Activated CD4-positive, alpha-beta memory T cell treated with anti-CD3 and anti-CD28 coated beads, Interleukin-2, amount 10 ng/mL, durations not matched to agents 7 days and 5 days (primary cell): Measurements from ENCODE around the gene ALOXE3. TPM values are rescaled to one million over a fixed set of nuclear protein-coding genes. Genes with fewer than 3 reads are reported as not detected.
"Not testable (repeated sequence)": the region's sequence is repeated elsewhere in the genome, so short reads cannot be mapped to it uniquely, and the experiment has no call there.

Experiments used
- CTCF ChIA-PET: fragments of 350-600 bp; sonication (Branson Sonifier 250); formaldehyde crosslinking; loops from one replicate; lab custom pipeline; 2021; ENCODE audit warnings: antibody characterized with exemption, inconsistent platforms; lab: Charles Lee
- POLR2A ChIA-PET: fragments of 350-600 bp; sonication (Branson Sonifier 250); formaldehyde crosslinking; loops from one replicate; lab custom pipeline; 2021; ENCODE audit warnings: antibody characterized with exemption; lab: Charles Lee
- DNase-seq: peaks from one replicate; pipeline ENCODE4 v3.0.0-alpha.2; 2020
- H3K27ac Mint-ChIP-seq: one replicate; pipeline ENCODE4 v1.8.0; 2021; ENCODE audit warnings: mild to moderate bottlenecking, mixed read lengths
- H3K27me3 Mint-ChIP-seq: one replicate; pipeline ENCODE4 v1.8.0; 2021; ENCODE audit warnings: mixed read lengths
- H3K36me3 Mint-ChIP-seq: one replicate; pipeline ENCODE4 v1.8.0; 2021; ENCODE audit warnings: low read depth, mixed read lengths
- H3K4me1 Mint-ChIP-seq: one replicate; pipeline ENCODE4 v1.8.0; 2021; ENCODE audit warnings: mixed read lengths
- H3K4me3 Mint-ChIP-seq: one replicate; pipeline ENCODE4 v1.8.0; 2021; ENCODE audit warnings: mild to moderate bottlenecking, mixed read lengths
- H3K9me3 Mint-ChIP-seq: one replicate; pipeline ENCODE4 v1.8.0; 2021; ENCODE audit warnings: mixed read lengths
- total RNA-seq, 2 experiments: library from RNA; stranded (reverse); gene quantifications; one replicate each; pipeline ENCODE4 v1.2.3, GENCODE V29; 2021

The ALOXE3 gene
- total RNA-seq, 2 experiments from 2014 or later: not detected

DNA sequence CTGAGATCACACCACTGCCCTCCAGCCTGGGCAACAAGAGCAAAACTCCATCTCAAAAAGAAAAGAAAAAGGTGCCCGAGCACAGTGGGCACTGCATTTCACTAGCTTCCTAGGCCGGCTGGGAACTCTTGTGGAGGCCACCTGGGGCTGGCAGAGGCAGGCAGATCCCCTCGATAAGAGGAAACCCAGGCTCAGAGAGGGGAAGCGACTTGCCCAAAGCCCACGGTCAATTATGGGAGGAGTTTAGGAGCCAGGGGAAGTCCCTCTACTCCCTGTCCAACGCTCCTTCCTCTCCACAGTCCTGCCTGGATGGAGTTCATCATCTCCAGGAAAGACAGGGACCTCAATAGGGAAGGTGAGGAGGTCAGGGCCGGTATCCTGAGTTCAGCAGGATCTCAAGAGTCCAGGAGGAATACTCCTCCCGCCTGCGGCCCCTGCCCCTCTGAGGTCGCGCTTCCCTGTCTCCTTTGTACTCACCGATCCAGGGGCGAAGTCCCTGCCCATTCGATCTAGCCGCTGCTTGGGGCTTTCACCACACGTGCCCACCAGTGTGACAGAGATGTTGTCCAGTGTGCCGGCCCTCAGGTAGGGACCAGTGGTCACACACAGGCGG lies 841 bp downstream of the ALOXE3 start:
- Mint-ChIP-seq H3K36me3 (peaks cover 9% of the 10 kb centered on the region), H3K4me1 (peaks cover 43% of the 10 kb centered on the region), H3K4me3 (peak overlapping the region; percentile 80), H3K9me3 (no peaks in the 10 kb centered on the region), H3K27me3 (peaks cover 58% of the 10 kb centered on the region), H3K27ac (no peak overlapping the region)
- POLR2A ChIA-PET: interaction anchor here (0.7 to 3.5 kb wide), 6 partner anchors 13 to 130 kb away, joined by 3 to 49 read pairs (median 18); partner anchors contain the start of genes BORCS6, CTC1 and PFAS
- CTCF ChIA-PET: interaction anchor here (1.4 to 4.0 kb wide), 7 partner anchors 8 to 57 kb away, joined by 4 to 68 read pairs (median 9); no protein-coding TSS in a partner anchor
- no peak for DNase-seq

DNA sequence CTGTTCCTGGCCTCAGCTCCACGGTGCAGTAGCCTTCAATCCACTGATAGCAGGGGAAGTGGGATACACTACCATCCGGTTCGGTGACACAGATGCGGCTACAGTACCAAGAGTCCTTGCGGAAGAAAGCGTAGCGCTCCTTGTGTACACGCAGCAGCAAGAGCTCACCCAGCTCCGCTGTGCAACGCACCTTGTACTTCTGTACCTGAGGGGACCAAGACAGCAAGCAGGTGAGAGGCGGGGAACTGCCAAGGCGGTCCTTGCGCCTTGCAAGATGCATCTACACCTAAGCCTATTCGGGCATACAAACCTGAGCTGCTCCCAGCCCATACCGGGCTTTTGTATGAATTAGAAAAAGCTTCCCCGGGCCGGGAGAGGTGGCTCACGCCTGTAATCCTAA lies 1.5 kb downstream of the ALOXE3 start:
- POLR2A ChIA-PET: interaction anchor here (0.7 to 1.6 kb wide), 2 partner anchors 12 to 57 kb away, joined by 3 to 4 read pairs; no protein-coding TSS in a partner anchor

DNA sequence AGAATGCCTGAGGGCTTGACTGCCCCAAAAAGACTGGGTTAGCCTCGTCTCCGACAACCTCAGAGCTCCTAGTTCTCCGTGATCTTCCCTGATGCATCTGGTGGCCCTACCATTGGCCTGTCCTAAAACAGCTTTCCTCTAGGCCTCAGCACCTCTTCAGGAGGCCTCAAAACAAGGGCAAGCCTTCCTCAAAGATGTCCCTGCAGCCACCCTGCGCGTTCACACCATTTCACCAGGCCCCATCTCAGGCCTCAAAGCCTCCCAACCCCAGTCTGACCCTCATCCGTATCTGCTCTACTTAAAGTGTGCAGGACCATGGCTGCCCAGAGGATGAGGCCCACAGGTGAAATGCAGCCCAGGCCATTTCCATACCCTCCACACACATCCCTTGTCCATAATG lies 7.4 kb downstream of the ALOXE3 start:
- no peak for DNase-seq
- Mint-ChIP-seq H3K27ac (no peak overlapping the region), H3K9me3 (no peaks in the 10 kb centered on the region), H3K4me3 (no peak overlapping the region), H3K27me3 (peaks cover 40% of the 10 kb centered on the region), H3K36me3 (no peaks in the 10 kb centered on the region), H3K4me1 (peaks cover 12% of the 10 kb centered on the region)
- CTCF ChIA-PET: interaction anchor here (0.5 to 7.7 kb wide), 17 partner anchors 8 to 83 kb away, joined by 3 to 67 read pairs (median 6); partner anchors contain the start of genes ALOXE3 and HES7
- POLR2A ChIA-PET: interaction anchor here (1.0 to 2.5 kb wide), 5 partner anchors 9 to 100 kb away, joined by 3 to 9 read pairs (median 5); partner anchors contain the start of gene AURKB

More for the DNA sequence above, 1.5 kb downstream of the ALOXE3 start:
- CTCF ChIA-PET: interaction anchor here (1.0 to 4.0 kb wide), 5 partner anchors 23 to 56 kb away, joined by 3 to 68 read pairs (median 5); no protein-coding TSS in a partner anchor
- H3K27me3 Mint-ChIP-seq: peaks cover 59% of the 10 kb centered on the region
- no peak for DNase-seq
- no peak overlapping the region for H3K27ac Mint-ChIP-seq
- peaks cover 39% of the 10 kb centered on the region for H3K4me1 Mint-ChIP-seq
- H3K9me3 Mint-ChIP-seq: no peaks in the 10 kb centered on the region
- no peak overlapping the region for H3K4me3 Mint-ChIP-seq
- H3K36me3 Mint-ChIP-seq: peaks cover 9% of the 10 kb centered on the region

DNA sequence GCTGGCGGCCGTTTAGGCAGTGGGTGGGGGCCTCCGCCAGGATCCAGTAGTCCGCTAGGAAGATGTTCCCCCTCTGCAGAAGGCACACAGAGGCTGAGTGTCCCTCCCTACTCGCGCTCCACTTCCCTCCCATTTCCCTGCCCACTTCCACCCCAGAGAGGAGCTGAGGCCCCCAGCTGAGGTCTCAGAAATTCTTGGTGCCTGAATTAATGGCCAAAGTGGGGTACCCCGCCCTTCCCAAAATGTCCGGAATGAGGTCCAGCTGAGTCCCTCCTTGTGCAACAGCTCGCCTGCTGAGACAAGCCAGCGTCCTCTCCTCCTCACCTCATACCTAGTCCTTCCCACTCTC lies 7.9 kb downstream of the ALOXE3 start:
- H3K36me3 Mint-ChIP-seq: no peaks in the 10 kb centered on the region
- no peak overlapping the region for H3K4me3 Mint-ChIP-seq
- ChIA-PET CTCF (interaction anchor here (0.5 to 7.7 kb wide), 20 partner anchors 9 to 247 kb away, joined by 3 to 67 read pairs (median 4); partner anchors contain the start of genes ALOXE3 and HES7), POLR2A (interaction anchor here (1.0 to 2.5 kb wide), 6 partner anchors 9 to 100 kb away, joined by 3 to 9 read pairs (median 4); partner anchors contain the start of gene AURKB)
- DNase-seq: no peak
- H3K27ac Mint-ChIP-seq: no peak overlapping the region
- no peaks in the 10 kb centered on the region for H3K9me3 Mint-ChIP-seq
- peaks cover 35% of the 10 kb centered on the region for H3K27me3 Mint-ChIP-seq
- H3K4me1 Mint-ChIP-seq: peaks cover 13% of the 10 kb centered on the region

DNA sequence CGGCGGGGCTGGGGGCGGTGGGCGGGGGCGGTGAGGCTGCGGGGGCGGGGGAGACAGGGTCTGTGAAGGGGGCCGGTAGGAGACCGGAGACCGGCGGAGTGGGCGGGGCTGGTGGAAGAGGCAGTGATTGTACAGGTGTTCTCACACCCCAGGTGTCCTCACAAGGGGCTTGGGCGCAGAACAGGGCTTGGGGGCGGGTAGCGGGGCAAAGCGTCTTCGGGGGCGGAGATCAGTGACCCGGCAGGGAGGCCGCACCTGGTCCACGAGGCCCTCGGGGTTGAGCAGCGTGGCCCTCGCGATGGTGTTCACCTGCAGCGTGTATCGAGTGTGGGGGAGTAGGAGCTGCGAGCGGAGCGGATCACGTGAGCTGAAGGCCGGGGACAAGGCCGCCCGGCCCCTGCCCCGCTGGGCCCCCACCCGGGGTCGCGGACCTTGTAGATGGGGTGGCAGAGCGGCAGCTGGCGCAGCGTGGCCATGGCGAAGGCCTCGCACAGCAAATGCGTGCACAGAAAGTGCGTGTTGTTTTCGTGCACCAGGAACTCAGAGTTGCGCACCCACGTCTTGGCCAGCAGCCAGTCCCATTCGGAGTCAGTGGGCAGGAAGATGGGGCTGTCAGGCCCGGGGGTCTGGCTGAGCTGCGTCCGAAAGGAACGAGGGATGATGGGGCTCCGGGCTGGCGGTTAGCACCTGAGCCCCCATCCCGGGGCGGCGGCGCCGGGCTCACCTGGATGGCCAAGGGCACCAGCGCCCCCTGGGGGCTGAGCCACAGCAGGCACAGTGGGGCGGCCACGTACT lies 8.5 kb downstream of the ALOXE3 start:
- Mint-ChIP-seq H3K36me3 (no peaks in the 10 kb centered on the region), H3K27me3 (peaks cover 34% of the 10 kb centered on the region), H3K4me3 (peak overlapping the region; percentile 37), H3K27ac (no peak overlapping the region), H3K4me1 (peaks cover 16% of the 10 kb centered on the region), H3K9me3 (no peaks in the 10 kb centered on the region)
- DNase-seq: peak; percentile 80
- POLR2A ChIA-PET: interaction anchor here (1.0 to 2.5 kb wide), 6 partner anchors 10 to 101 kb away, joined by 3 to 9 read pairs (median 4); partner anchors contain the start of gene AURKB
- CTCF ChIA-PET: interaction anchor here (0.7 to 7.7 kb wide), 18 partner anchors 9 to 247 kb away, joined by 3 to 67 read pairs (median 6); partner anchors contain the start of genes ALOXE3 and HES7

DNA sequence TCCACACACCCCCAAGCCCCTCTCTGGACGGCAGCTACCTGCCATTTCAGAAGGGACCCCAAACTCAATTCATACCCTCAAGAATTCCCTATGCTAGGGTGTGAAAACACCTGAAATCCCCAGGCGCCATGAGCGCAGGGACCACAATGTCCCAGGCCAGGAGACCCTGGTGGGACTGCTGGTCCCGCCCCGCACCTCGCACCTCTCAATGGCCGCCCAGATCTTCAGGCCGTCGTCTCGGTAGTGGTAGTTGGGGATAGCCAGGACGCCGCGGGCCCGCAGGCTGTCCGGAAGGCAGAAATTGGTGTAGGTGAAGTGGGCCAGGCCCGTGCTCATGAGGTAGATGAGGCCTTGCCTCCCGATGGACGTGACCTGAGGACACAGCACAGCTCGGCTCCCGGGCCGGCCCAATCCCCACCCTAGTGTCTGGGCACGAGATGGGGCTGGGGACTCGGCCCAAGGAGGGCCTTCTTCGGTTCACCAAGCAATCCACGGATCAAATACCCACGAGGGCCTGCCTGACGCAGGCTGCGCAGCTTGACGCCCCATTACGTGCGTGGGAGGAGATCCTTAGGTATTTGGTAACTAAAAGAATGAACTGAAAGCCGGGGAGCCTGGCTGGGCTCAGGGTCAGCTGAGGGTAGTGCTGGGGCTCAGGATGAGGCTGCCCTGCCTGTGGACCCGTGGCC lies 9.2 kb downstream of the ALOXE3 start:
- POLR2A ChIA-PET: interaction anchor here (1.0 to 2.5 kb wide), 4 partner anchors 10 to 118 kb away, joined by 3 to 9 read pairs (median 4); no protein-coding TSS in a partner anchor
- Mint-ChIP-seq H3K27me3 (peaks cover 26% of the 10 kb centered on the region), H3K4me1 (peaks cover 16% of the 10 kb centered on the region), H3K36me3 (no peaks in the 10 kb centered on the region), H3K4me3 (no peak overlapping the region), H3K9me3 (no peaks in the 10 kb centered on the region), H3K27ac (no peak overlapping the region)
- CTCF ChIA-PET: interaction anchor here (0.9 to 7.7 kb wide), 11 partner anchors 8 to 68 kb away, joined by 3 to 67 read pairs (median 8); partner anchors contain the start of gene ALOXE3
- no peak for DNase-seq

DNA sequence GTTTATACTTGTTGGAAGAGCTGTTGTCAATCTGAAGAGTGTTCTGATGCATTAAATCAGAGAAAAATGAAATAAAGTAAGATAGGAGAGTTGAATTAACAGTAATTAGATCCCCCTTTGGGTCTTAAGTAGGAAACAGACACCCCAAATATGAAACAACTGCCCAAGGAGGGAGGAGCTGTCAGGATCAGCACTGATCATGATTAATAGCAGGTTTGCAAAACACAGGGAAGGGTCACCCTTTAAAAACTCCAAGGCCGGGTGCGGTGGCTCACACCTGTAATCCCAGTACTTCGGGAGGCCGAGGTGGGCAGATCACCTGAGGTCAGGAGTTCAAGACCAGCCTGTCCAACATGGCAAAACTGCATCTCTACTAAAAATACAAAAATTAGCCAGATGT lies 11.3 kb downstream of the ALOXE3 start:
- peaks cover 12% of the 10 kb centered on the region for H3K27me3 Mint-ChIP-seq
- CTCF ChIA-PET: interaction anchor here (0.8 to 7.7 kb wide), 2 partner anchors 14 to 46 kb away, joined by 3 to 64 read pairs; no protein-coding TSS in a partner anchor
- H3K27ac Mint-ChIP-seq, H3K9me3 Mint-ChIP-seq, DNase-seq, H3K4me3 Mint-ChIP-seq, H3K36me3 Mint-ChIP-seq: not testable (repeated sequence)
- peaks cover 16% of the 10 kb centered on the region for H3K4me1 Mint-ChIP-seq
- POLR2A ChIA-PET: interaction anchor here (0.6 to 0.7 kb wide), 2 partner anchors 12 to 777 kb away, joined by 3 read pairs; no protein-coding TSS in a partner anchor

DNA sequence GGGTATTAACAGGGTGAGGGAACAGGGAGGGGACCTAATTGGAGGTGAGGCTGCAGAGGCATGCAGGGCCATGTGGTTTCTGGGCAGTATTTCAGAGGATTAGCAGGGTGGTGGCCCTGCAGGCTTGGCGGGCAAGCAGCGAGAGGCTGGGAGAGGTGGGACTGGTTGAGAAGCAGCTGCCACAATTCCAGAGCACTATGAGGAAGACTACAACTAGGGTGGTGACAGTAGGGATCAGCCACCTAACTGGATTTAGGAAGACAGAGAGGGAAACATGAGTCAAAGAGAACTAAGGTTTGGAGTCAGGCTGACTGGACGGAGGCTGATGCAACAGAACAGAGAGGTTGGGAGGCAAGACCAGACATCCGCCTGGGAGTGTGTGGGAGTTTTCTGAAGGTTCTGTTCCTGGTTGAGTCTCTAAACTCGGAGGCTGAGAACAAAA lies 12.3 kb downstream of the ALOXE3 start:
- H3K4me3 Mint-ChIP-seq: no peak overlapping the region
- DNase-seq: no peak
- H3K27ac Mint-ChIP-seq: no peak overlapping the region
- CTCF ChIA-PET: interaction anchor here (0.6 to 7.7 kb wide), 5 partner anchors 13 to 45 kb away, joined by 3 to 64 read pairs (median 13); no protein-coding TSS in a partner anchor
- no peaks in the 10 kb centered on the region for H3K9me3 Mint-ChIP-seq
- H3K27me3 Mint-ChIP-seq: peaks cover 6% of the 10 kb centered on the region
- H3K4me1 Mint-ChIP-seq: peaks cover 14% of the 10 kb centered on the region
- no peaks in the 10 kb centered on the region for H3K36me3 Mint-ChIP-seq
- POLR2A ChIA-PET: no interaction called here

DNA sequence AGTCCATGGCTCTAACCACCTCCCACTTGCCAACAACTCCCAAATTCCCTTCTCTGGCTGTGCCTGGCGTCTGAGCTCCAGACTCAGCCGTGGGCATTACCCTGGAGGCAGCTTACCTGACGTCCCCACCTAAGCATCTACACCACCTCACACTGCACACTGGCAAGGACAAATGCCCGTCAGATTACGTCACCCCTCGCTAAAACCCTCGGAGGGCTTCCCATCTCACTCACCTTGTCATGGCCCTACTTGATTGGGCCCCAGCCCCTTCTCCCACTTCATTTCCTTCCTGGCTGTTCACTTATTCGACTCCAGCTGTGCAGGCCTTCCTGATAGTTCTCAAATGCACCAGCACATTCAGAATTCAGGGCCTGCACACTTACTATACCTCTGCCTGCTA lies 13.4 kb downstream of the ALOXE3 start:
- POLR2A ChIA-PET: interaction anchor here (0.9 to 1.0 kb wide), 3 partner anchors 12 to 68 kb away, joined by 3 read pairs; no protein-coding TSS in a partner anchor
- Mint-ChIP-seq H3K27me3 (peaks cover 4% of the 10 kb centered on the region), H3K27ac (no peak overlapping the region), H3K9me3 (no peaks in the 10 kb centered on the region), H3K4me3 (no peak overlapping the region), H3K4me1 (peaks cover 8% of the 10 kb centered on the region), H3K36me3 (no peaks in the 10 kb centered on the region)
- DNase-seq: no peak
- CTCF ChIA-PET: interaction anchor here (1.1 to 3.2 kb wide), 4 partner anchors 12 to 30 kb away, joined by 3 to 23 read pairs (median 10); partner anchors contain the start of genes ALOX12B and ALOXE3

DNA sequence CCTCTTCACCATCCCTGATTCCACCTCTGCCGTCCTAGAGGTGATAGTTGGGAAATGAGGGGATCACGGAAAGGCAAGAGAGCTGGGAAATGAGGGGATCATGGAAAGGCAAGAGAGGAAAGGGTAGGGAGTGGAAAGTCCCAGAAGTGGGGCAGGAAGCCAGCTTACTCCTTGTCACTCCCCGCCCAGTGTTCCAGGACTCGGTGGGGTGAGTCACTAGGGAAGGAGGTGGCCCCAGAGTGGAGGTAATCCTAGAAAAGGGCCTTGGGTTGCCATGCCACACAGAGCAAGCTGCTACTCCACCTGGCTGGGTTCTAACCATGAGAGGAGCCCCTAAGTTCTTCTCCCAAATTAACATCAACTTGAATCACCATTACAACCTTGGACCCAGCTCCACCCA lies 14.8 kb downstream of the ALOXE3 start:
- H3K27ac Mint-ChIP-seq: no peak overlapping the region
- no peaks in the 10 kb centered on the region for H3K36me3 Mint-ChIP-seq
- ChIA-PET POLR2A (no interaction called here), CTCF (interaction anchor here (1.1 to 3.2 kb wide), 5 partner anchors 10 to 43 kb away, joined by 4 to 23 read pairs (median 8); partner anchors contain the start of gene ALOXE3)
- no peak for DNase-seq
- H3K9me3 Mint-ChIP-seq: no peaks in the 10 kb centered on the region
- H3K4me1 Mint-ChIP-seq: peaks cover 8% of the 10 kb centered on the region
- peaks cover 4% of the 10 kb centered on the region for H3K27me3 Mint-ChIP-seq
- H3K4me3 Mint-ChIP-seq: no peak overlapping the region

DNA sequence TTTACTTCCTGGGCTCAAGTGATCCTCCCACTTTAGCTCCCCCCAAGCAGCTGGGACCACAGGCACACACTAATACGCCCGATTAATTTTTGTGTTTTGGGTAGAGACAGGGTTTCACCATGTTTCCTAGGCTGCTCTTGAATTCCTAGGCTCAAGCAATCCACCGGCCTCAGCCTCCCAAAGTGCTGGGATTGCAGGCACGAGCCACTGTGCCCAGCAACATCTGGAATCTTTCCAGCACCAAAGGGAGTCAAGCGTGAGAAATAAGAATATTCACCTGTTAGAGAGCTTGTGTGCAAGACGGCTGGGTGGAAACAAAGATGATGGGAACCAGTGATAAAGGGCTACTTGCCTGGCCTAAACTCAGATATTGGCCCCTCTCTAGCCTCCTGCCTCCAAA lies 16.6 kb downstream of the ALOXE3 start:
- no peaks in the 10 kb centered on the region for H3K9me3 Mint-ChIP-seq
- H3K27me3 Mint-ChIP-seq: peaks cover 9% of the 10 kb centered on the region
- CTCF ChIA-PET: interaction anchor here (1.0 to 3.5 kb wide), 6 partner anchors 8 to 60 kb away, joined by 3 to 21 read pairs (median 4); partner anchors contain the start of gene ALOXE3
- no peak overlapping the region for H3K4me3 Mint-ChIP-seq
- no peaks in the 10 kb centered on the region for H3K36me3 Mint-ChIP-seq
- no peak overlapping the region for H3K27ac Mint-ChIP-seq
- POLR2A ChIA-PET: interaction anchor here (2.1 kb wide), 1 partner anchor 72 kb away, joined by 6 read pairs; no protein-coding TSS in a partner anchor
- peaks cover 8% of the 10 kb centered on the region for H3K4me1 Mint-ChIP-seq
- DNase-seq: no peak
